Body of pancreas (tissue), 4 donors: ENCODE results near the gene KIF27.

Experiments used
- CTCF ChIP-seq, 7 experiments: fragments of 450-650 bp in 4 of 7; fragments of 200-600 bp in 3 of 7; sonication (generic) in 3 of 7; IDR thresholded peaks; one replicate each; pipeline ENCODE4 v1.5.1; 2016 to 2019; ENCODE audit warnings: antibody characterized with exemption in 7 of 7
- POLR2A ChIP-seq, 3 donors: fragments of 450-650 bp; IDR thresholded peaks; one replicate each; pipeline ENCODE4 v1.6.1; 2016; ENCODE audit warnings: antibody characterized with exemption in 3 of 3, mild to moderate bottlenecking in 2 of 3

- TF ChIP-seq CTCF (IDR thresholded peaks at IDR 0.05) (no peak), POLR2A (IDR thresholded peaks at IDR 0.05) (no peak)
Measured at GRCh38 chr9:83932011-83932410, 10.8 kb upstream of the KIF27 start.
